NB4 (cell line): Measurements from ENCODE around the gene NTSR1.

Source experiments
- DNase-seq: peaks from one replicate; pipeline ENCODE4 v3.0.0; 2010; ENCODE audit warnings: low read depth
- H3K4me3 ChIP-seq: one replicate; pipeline ENCODE4 v1.5.1; 2011; ENCODE audit warnings: mild to moderate bottlenecking, low read depth, low read length, moderate library complexity
- CTCF ChIP-seq: IDR thresholded peaks from one replicate; pipeline ENCODE4 v1.5.1; 2012; ENCODE audit warnings: low read depth, low read length
- MAX ChIP-seq: IDR thresholded peaks from 2 replicates; pipeline ENCODE4 v1.6.1; 2011; ENCODE audit warnings: low read depth, low read length
- MYC ChIP-seq: IDR thresholded peaks from 2 replicates; pipeline ENCODE4 v1.6.1; 2011; ENCODE audit warnings: low read depth, low read length
- POLR2A ChIP-seq: IDR thresholded peaks from 2 replicates; pipeline ENCODE4 v1.6.1; 2011; ENCODE audit warnings: mild to moderate bottlenecking; ENCODE audit not compliant: insufficient read length; ENCODE audit errors: extremely low read depth

The NTSR1 gene

GRCh38 chr20:62744741-62745191 lies 36.1 kb downstream of the NTSR1 start:
- no peak for DNase-seq
- TF ChIP-seq MAX (no peak), MYC (no peak), CTCF (no peak), POLR2A (no peak)
- no peak overlapping the region for H3K4me3 ChIP-seq

- no peak overlapping the region for H3K4me3 ChIP-seq
- TF ChIP-seq MYC (no peak), MAX (no peak), CTCF (no peak)
- DNase-seq, result no peak
Observed at GRCh38 chr20:62745279-62745951, 36.8 kb downstream of the NTSR1 start.

- DNase-seq, result no peak
- no peak for TF ChIP-seq CTCF
- no peak for TF ChIP-seq POLR2A
- TF ChIP-seq MAX, result no peak
- H3K4me3 ChIP-seq, result no peak overlapping the region
Observed at GRCh38 chr20:62745952-62746288, 37.3 kb downstream of the NTSR1 start.

GRCh38 chr20:62748311-62748710 lies 39.7 kb downstream of the NTSR1 start:
- DNase-seq, result no peak
- TF ChIP-seq MAX, result no peak
- TF ChIP-seq CTCF, result no peak
- TF ChIP-seq POLR2A, result no peak
- no peak for TF ChIP-seq MYC
- H3K4me3 ChIP-seq, result no peak overlapping the region

GRCh38 chr20:62749851-62750445 lies 41.3 kb downstream of the NTSR1 start:
- DNase-seq, result no peak
- no peak overlapping the region for H3K4me3 ChIP-seq
- TF ChIP-seq CTCF (no peak), POLR2A (no peak), MYC (no peak), MAX (no peak)
